ENCODE data around the gene CTBS.
"Not testable (repeated sequence)": the region's sequence is repeated elsewhere in the genome, so short reads cannot be mapped to it uniquely, and the experiment has no call there.

CTBS gene, protein sequence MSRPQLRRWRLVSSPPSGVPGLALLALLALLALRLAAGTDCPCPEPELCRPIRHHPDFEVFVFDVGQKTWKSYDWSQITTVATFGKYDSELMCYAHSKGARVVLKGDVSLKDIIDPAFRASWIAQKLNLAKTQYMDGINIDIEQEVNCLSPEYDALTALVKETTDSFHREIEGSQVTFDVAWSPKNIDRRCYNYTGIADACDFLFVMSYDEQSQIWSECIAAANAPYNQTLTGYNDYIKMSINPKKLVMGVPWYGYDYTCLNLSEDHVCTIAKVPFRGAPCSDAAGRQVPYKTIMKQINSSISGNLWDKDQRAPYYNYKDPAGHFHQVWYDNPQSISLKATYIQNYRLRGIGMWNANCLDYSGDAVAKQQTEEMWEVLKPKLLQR
- 24.7 to 56.0 (median 37.8) reads per million in 17 experiments for total RNA-seq

DNA sequence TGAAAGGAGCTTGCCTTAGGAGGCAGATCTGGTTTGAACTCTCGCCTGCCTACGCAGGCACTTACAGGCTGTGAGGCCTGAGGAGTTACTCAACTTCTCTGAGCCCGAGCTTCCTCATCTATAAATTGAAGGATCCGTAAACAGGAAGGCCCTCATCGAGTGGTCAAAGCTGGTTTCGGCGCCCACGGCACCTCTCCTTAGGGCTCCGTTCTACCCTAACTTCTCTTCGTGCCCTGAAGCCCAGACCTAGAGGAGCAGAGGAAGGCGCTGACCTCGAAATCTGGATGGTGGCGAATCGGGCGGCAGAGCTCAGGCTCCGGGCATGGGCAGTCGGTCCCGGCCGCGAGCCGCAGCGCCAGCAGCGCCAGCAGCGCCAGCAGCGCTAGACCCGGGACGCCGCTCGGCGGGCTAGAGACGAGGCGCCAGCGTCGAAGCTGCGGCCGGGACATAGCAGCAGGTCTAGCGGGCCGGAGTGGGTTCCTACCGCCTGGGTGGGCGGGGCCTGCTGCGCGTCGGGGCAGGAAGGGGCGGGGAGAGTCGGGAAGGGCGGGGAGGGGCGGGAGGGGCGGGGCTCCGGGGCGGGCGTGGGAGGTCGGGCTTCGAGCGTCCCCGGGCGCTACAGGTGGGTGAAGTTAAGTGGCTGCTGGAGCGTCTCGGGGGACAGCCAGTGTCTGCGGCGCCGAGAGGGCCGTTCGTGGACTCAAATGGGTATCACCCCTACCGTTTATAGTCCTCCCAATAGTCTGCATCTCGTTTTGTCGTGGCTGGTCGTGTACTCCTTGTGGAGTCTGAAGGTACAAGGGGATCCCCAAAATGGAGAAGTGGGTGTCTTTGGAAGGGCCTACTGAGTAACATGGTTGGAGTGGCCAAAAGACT, at the start of gene CTBS:
TSS of gene CTBS (minus strand) at position 474 of the 876 bp plus-strand sequence. CDS start at position 449, 25 bp downstream.
- DNase-seq = peak; percentile 93 to 98 (median 96)

GRCh38 chr1:84621553-84621952, 47.3 kb upstream of the CTBS start:
- DNase-seq = no peak

- DNase-seq = peak; percentile 89 to 95 (median 92)
Observed at GRCh38 chr1:84620720-84621313, 46.6 kb upstream of the CTBS start.

GRCh38 chr1:84619383-84620102, 45.3 kb upstream of the CTBS start:
- DNase-seq = peak; percentile 73 to 94 (median 86)

DNA sequence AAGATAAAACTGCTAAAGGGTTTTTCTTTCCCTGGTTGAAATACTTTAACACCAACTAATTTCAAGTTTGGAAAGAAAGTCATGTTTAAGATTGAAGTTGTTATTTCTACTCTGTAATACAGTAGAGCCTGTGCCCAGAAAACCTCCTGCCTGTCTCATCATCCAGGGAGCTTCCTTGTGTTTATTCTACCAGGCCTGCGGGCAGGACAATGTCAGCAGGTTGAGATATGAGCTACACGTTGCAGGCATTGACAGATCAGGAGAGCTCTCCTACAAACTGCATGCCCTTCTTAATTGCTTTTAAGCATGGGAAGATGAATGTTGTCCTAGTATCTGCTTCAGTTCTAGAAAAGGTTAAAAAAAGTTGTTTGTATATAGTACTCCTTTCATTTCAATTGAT, 43.1 kb upstream of the CTBS start:
- DNase-seq = no peak

- DNase-seq = peak in 2 of 4 experiments; percentile 65 to 70
Observed at GRCh38 chr1:84615790-84616189, 41.5 kb upstream of the CTBS start.

- DNase-seq = no peak
Observed at GRCh38 chr1:84613887-84614286, 39.6 kb upstream of the CTBS start.

DNA sequence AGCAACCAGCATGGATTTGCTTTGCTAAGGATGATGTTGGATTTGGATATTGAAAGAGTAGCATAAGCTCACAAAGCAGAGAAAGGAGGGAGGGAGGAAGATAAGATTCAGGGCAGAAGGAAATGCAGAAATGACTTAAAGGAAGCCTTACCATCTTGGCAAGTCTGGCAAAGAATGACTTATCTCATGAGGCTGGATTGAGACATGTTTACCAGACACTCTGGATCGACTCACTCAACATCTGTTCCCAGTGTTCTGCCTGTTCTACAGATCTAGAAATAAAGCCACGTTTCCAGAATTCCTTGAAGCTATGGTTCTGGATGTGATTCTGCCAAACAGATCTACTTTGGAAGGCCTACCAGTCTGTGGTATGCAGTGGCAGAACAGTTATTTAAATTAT, 38.8 kb upstream of the CTBS start:
- no peak for DNase-seq

GRCh38 chr1:84611796-84612195, 37.6 kb upstream of the CTBS start:
- DNase-seq = no peak

DNA sequence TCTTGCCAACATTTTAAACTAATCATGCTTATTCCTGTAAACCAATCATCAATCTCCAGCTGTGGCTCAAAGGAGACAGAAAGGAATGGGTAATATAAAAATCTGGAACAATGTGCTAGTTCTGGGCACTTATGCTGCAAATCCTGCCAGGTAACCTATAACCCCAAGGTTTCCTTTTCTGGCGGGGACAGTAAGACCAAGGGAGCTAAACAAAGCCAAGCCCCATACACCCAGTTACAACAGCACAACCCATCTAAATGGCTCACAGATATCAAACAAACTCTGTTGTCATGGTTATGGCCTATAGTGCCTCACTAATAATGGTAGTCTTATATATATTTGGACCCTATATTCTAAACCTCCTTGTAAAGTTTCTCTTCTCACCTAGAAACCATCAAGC, 36.9 kb upstream of the CTBS start:
- no peak for DNase-seq

- no peak for DNase-seq
Observed at GRCh38 chr1:84606977-84607376, 32.7 kb upstream of the CTBS start.

DNA sequence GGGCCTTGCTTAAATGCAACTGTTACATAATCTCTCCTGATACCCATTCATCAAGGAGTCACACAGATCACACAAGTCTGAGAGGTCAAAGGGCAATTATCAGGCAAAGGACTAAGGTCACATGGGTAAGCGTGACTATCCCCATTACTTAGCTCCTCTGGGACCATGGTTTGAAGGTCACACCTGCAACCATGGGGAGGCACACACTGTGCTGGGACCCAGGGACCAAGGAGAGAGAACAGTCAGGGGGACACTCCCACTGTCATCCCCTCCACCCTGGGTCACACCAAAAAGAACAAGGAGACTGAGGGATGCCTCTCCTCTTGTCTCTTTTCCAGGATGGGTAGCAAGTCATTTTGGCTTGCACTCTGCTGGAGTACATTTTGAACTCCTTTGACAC, 30.9 kb upstream of the CTBS start:
- DNase-seq = no peak

GRCh38 chr1:84603941-84604830, 29.9 kb upstream of the CTBS start:
- no peak for DNase-seq

- DNase-seq = no peak
Observed at GRCh38 chr1:84603223-84603622, 29.0 kb upstream of the CTBS start.

DNA sequence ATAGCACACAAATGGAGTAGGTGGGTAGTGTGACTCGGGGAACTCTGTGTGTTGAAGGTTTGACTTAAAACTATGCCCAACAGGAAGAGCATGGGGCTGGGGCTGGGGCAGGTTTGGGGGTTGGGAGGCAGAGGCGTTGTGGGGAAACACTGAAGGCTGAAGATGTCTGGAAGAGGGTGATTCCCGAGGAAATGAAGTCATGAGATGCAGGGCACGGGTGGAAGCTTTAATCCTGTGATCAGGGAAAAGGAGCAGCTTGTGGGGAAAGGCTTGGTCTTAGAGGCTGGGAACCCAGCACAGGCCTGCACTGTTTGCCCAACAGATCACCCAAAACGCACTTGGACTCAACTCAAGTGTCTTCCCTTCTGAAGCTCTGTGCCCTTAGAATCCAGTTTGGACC, 26.6 kb upstream of the CTBS start:
- DNase-seq = no peak

- peak in 1 of 4 experiments; percentile 36 for DNase-seq
Observed at GRCh38 chr1:84598846-84599741, 24.9 kb upstream of the CTBS start.

DNA sequence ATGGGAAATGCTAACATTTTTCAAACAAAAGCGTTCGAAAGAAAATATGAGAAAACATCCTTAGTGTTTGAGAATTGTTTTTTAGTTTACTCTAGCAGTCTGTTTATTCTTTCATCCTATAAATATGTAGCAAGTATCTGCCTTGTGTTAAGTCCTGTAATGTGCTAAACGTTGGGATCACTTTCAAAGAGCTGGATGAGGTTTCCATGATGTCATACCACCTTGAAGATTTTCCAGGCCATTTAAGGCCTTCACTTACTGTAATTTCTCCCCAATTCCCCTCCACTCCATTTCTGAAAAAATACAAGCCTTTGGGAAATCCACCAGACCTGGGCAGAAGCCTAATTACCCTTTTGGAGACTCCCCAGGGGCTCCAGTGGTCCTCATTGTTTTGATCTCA, 24.2 kb upstream of the CTBS start:
- no peak for DNase-seq

DNA sequence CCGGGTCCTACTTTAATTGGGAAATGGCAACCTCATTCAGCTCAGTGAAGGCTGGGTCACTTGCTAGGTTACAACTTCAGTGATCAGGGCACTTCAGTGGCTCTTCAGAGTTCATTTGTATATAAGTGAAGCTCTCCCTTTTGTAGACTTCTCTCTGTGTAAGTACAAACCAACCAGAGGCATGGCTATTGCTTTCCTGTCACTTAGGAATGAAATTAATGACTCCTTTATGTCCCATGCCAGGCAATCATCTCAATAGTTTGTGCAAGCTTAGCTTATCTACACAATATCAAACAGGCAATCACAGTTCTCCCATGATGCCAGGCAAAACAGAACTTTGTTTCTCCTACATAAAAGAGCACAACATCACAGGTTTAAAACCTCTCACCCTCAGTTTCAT, 22.8 kb upstream of the CTBS start:
- DNase-seq = no peak

DNA sequence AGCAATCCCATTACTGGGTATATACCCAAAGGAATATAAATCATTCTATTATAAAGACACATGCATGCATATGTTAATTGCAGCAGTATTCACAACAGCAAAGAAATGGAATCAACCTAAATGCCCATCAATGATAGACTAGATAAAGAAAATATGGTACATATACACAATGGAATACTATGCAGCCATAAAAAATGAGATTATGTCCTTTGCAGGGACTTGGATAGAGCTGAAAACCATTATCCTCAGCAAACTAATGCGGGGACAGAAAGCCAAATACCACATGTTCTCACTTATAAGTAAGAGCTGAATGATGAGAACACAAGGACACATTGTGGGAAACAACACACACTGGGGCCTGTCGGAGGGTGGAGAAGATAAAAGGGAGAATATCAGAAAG, 20.7 kb upstream of the CTBS start:
- not testable (repeated sequence) for DNase-seq

DNA sequence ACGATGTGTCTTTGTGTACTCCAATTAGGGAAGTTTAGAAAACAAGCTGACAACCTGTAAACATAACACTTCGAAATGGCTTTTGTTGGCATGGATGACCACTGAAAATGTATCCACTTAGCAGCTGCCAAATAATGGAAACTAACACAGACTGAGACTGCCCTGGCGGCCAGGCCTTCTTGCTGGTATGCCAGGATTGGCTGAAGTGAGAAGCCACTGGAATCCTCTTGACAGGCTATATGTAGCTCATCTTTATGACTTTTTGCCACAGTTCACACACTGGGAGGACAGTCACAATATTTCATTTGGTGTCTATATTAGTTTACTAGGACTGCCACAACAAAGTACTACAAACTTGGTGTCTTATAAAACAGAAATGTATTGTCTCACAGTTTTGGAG, 12.9 kb upstream of the CTBS start:
- DNase-seq = no peak

Data from suppressor macrophage (primary cell).